Activated CD4-positive, CD25-positive, alpha-beta regulatory T cell treated with anti-CD3 and anti-CD28 coated beads, Interleukin-2, amount 50 U/mL, for 72 hours (primary cell): ENCODE results near the gene MFSD2B.

Experiments
- DNase-seq: peaks from one replicate; pipeline ENCODE4 v3.0.0; 2021

MFSD2B gene

DNA sequence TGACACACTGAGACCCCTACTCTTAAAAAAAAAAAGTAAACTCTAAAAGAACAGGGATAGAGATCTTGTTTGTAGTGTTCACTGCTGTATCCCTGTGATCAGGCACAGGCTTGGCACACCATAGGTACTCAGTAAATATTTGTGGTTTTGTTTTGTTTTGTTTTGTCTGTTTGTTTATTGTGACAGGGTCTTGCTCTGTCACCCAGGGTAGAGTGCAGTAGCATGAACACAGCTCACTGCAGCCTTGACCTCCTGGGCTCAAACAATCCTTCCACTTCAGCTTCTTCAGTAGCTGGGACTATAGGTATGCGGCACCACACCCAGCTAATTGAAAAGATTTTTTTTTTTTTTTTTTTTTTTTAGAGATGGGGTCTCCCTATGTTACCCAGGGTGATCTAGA, 43.1 kb downstream of the MFSD2B start:
- no peak for DNase-seq

DNA sequence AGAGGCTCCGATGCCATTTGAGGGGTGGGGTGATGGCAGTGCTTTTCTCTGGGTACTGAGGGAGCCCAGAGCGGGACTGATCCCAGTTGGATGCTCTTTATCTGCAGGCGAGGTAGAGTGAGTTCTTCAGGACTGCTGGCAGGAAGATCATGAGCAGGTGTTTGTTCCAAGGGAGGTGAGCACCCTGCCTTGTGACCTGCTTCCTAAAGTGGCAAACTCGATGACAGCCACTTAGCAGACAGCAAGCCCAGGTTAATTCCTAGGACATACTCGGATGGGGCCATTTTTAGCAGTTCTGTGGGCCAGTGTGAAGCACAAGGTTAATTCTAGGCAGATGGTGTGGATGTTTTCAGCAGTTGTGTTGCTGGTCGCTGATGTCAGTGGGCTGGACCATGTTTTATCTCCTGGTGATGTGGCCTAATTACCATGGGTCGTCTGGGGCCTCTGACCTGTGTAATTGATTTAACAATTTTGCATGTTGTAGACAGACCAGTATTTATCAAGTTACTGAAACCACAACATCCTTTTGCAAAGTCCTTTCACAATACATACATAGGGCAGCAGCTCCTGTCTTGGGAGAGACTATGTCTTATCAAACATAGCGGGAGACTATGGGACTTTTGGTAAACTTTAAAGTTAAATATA, 44.6 kb downstream of the MFSD2B start:
- DNase-seq = no peak

DNA sequence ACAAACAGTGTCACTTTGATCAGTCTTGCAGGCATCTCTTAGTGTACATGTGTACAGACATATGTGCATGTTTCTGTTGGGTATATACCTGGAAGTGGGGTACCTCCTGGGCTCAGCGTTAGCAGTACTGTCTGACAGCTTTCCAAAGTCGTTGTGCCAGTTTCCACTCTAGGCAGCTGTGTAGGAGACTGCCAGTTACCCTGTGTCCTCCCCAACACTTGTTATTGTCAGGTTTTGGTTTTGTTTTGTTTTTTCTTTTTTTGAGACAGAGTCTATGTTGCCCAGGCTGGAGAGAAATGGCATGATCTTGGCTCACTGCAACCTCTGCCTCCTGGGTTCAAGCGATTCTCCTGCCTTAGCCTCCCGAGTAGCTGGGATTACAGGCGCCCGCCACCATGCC, 45.9 kb downstream of the MFSD2B start:
- no peak for DNase-seq

GRCh38 chr2:24058564-24059271, 48.8 kb downstream of the MFSD2B start:
- no peak for DNase-seq

- DNase-seq = no peak
These were observed 55.5 kb downstream of the MFSD2B start for GRCh38 chr2:24065341-24065740.

DNA sequence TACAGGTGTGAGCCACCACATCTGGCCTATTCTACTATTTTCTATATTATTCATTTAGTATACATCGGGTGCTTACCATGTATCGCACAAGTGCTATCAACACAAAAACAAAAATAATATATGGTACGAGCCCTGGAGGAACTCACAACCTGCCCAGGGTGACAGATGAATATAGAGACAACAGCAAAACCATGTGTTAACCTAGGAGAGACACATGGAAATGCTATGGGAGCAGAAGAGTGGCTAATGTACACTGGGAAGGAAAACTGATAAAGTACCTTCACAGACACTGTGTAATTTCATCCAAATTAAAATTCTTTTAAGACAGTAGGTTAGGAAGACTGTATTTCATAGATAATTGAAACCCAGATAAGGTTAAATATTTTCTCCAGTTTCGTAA, 62.4 kb downstream of the MFSD2B start:
- DNase-seq = no peak

- no peak for DNase-seq
These were observed 63.9 kb downstream of the MFSD2B start for GRCh38 chr2:24073816-24074215.

DNA sequence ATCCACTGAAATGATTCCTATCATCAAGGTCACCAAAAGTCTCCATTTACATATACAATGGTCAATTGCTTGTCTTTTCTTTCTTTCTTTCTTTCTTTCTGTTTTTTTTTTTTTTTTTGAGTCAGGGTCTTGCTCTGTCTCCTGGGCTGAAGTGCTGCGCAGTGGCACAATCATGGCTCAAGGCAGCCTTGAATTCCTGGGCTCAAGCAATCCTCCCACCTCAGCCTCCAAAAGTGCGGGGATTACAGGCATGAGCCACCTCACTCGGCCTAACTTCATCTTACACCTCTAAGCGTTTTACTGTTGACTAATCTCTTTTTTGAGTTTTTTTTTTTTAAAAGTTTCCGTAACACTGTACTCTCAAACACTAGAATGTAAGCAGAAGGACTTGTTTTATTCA, 65.4 kb downstream of the MFSD2B start:
- no peak for DNase-seq
